ENCODE results near the gene SH2D3A.
A peak's percentile ranks its signal among the peaks of the same experiment; 100 is the strongest.

SH2D3A gene

DNA sequence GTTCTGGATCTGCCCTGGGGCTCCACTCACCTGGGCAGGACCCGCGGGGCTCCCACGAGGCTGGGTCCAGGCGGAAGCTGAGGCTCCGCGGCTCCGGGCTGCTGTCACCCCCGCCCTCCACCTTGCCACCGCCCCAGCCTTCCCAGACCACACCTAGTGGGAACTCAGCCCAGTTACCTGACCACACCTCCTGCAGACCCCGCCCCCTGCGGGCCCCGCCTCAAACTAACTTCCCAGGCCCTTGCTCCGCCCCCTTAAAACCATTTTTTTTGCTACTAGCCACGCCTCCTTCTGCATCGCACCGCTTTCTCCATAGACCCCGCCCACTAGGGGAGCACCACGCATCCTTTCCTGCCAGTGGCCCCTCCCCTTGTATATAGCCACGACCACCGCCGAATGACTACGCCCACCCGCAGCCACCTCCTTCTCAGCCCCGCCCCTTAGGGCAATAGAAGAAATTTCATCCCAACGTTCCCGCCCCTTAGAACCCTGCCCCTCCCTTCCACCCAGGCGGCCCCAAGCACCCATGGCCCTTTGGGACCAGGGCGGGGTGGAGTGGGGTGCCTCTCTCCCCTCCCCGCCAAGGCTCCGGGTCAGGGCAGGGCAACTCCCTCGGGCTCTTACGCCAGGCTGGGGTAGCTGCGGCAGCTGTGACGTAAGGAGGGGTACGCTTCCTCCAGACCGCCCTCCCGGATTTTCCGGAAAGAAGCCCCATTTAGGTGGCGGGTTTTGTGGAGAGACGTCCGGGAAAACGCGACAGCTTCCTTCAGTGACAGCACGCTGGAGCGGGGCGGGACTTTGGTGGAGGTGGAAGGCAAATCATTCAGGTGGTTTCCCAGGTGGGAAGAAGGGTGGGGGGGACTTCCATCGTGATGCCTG is at the start of gene SH2D3A:
TSS of gene SH2D3A (minus strand) at position 79 of the 879 bp plus-strand sequence. CDS start 3,687 bp downstream, outside the sequence.
- peak; percentile 44 for DNase-seq (ENCODE audit: low read depth)
- peak within 1 kb of the TSS; percentile 20 for H3K4me3 ChIP-seq (ENCODE audit: low read depth, low read length)
- TF ChIP-seq, protein P1, sequence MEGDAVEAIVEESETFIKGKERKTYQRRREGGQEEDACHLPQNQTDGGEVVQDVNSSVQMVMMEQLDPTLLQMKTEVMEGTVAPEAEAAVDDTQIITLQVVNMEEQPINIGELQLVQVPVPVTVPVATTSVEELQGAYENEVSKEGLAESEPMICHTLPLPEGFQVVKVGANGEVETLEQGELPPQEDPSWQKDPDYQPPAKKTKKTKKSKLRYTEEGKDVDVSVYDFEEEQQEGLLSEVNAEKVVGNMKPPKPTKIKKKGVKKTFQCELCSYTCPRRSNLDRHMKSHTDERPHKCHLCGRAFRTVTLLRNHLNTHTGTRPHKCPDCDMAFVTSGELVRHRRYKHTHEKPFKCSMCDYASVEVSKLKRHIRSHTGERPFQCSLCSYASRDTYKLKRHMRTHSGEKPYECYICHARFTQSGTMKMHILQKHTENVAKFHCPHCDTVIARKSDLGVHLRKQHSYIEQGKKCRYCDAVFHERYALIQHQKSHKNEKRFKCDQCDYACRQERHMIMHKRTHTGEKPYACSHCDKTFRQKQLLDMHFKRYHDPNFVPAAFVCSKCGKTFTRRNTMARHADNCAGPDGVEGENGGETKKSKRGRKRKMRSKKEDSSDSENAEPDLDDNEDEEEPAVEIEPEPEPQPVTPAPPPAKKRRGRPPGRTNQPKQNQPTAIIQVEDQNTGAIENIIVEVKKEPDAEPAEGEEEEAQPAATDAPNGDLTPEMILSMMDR (conservative IDR thresholded peaks at IDR 0.05; ENCODE audit: low read depth, low read length) = no peak

DNA sequence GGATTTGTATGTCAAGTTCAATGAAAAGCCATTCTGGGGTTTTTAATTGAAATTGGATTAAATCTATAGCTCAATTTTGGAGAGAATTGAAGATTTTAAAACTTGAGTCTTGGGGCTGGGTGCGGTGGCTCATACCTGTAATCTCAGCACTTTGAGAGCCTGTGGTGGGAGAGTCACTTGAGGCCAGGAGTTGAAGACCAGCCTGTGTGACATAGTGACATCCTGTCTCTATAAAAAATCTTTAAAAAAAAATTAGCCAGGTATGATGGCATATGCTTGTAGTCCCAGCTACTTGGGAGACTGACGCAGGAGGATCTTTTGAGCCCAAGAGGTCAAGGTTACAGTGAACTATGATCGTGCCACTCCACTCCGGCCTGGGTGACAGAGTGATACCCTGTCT is 46.4 kb upstream of the SH2D3A start:
- H3K4me3 ChIP-seq (ENCODE audit: low read depth, low read length) = no peak overlapping the region
- no peak for DNase-seq (ENCODE audit: low read depth)
- TF ChIP-seq, protein P1 (conservative IDR thresholded peaks at IDR 0.05; ENCODE audit: low read depth, low read length) = no peak

DNA sequence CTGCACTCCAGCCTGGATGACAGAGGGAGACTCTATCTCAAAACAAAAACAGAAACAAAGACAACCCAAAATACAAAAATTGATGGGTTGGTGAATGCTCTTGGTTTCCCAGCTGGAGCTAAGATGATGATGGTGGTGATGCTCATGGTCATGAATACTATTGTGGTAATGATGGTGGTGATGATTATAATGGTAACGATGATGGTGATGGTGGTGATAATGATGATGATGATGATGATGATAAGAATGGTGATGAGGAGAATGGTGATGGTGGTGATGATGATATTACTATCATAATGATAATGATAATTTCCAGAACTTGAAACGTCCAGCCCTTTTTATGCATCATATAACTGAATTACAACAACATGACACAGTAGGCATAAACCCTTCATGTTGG is 45.4 kb upstream of the SH2D3A start:
- TF ChIP-seq, protein P1 (conservative IDR thresholded peaks at IDR 0.05; ENCODE audit: low read depth, low read length) = no peak
- H3K4me3 ChIP-seq (ENCODE audit: low read depth, low read length) = no peak overlapping the region

GRCh38 chr19:6811906-6812305 is 44.7 kb upstream of the SH2D3A start:
- no peak overlapping the region for H3K4me3 ChIP-seq (ENCODE audit: low read depth, low read length)
- peak; percentile 75 for DNase-seq (ENCODE audit: low read depth)
- TF ChIP-seq, protein P1 (conservative IDR thresholded peaks at IDR 0.05; ENCODE audit: low read depth, low read length) = no peak

More for the DNA sequence above, 45.4 kb upstream of the SH2D3A start:
- no peak for DNase-seq (ENCODE audit: low read depth)

DNA sequence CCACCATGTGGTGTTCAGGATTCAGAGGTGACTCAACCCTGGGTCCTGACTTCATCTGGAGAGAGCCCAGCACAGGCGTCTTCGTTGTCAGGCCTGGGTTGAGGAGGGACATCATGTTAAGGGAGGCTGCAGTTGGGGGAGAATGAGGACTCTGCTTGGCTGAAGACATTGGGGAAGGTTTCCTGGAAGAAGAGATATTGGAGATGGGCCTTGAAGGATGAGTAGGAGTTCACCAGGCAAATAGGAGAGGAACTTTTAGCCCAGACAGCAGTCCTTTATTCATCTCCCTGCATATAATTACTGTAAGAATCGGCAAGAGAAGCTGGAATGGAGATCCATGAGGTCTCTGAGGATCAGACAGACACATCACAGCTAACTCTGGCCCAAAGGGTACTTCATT is 44.1 kb upstream of the SH2D3A start:
- H3K4me3 ChIP-seq (ENCODE audit: low read depth, low read length) = no peak overlapping the region
- DNase-seq (ENCODE audit: low read depth) = no peak
- TF ChIP-seq, protein P1 (conservative IDR thresholded peaks at IDR 0.05; ENCODE audit: low read depth, low read length) = no peak

DNA sequence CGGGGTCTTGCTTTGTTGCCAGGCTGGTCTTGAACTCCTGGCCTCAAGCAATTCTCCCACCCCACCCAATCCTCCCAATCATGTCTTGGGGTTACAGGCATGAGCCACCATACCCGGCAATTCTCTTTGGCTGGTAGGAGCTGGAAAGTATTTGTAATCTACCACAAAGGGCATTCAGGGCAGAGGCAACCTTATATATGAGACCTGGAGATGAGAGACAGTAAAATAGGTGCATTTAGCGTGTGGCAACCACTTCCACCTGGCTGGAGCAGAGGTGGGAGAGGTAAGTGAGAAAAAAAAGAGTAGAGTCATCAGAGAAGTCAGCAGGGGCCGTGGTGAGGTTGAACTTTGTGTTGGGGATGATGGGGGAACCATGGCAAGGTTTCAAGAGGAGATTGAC is 42.0 kb upstream of the SH2D3A start:
- no peak overlapping the region for H3K4me3 ChIP-seq (ENCODE audit: low read depth, low read length)
- TF ChIP-seq, protein P1 (conservative IDR thresholded peaks at IDR 0.05; ENCODE audit: low read depth, low read length) = no peak
- no peak for DNase-seq (ENCODE audit: low read depth)

GRCh38 chr19:6808494-6808893 is 41.3 kb upstream of the SH2D3A start:
- no peak for DNase-seq (ENCODE audit: low read depth)
- TF ChIP-seq, protein P1 (conservative IDR thresholded peaks at IDR 0.05; ENCODE audit: low read depth, low read length) = no peak
- H3K4me3 ChIP-seq (ENCODE audit: low read depth, low read length) = no peak overlapping the region
